Body of pancreas (tissue), 4 donors: ENCODE data around the gene SPG21.

Experiments used
- POLR2A ChIP-seq, 3 donors: fragments of 450-650 bp; IDR thresholded peaks; one replicate each; pipeline ENCODE4 v1.6.1; 2016; ENCODE audit warnings: antibody characterized with exemption in 3 of 3, mild to moderate bottlenecking in 2 of 3
- TF ChIP-seq, protein P1 (sequence below), 7 experiments: fragments of 450-650 bp in 4 of 7; fragments of 200-600 bp in 3 of 7; sonication (generic) in 3 of 7; IDR thresholded peaks; one replicate each; pipeline ENCODE4 v1.5.1; 2016 to 2019; ENCODE audit warnings: antibody characterized with exemption in 7 of 7

DNA sequence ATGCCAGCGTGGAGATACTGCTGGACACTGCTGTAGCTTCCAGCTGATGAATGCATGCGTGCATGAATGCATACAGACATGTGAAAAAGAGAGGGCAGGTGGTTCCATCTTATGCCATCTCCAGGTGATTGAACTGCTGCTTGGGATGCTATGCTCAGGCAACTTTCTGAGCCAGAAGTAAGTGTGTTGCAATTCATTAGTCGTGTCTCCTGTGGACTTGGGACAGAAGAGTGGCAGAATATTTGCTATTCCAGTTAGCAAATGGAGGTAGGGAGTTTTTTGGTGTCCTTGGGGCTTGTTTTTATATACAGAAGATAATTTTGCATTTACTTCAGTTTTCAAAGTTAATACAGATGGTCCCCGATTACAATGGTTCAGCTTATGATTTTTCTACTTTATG, 44.8 kb downstream of the SPG21 start:
- TF ChIP-seq, protein P1, sequence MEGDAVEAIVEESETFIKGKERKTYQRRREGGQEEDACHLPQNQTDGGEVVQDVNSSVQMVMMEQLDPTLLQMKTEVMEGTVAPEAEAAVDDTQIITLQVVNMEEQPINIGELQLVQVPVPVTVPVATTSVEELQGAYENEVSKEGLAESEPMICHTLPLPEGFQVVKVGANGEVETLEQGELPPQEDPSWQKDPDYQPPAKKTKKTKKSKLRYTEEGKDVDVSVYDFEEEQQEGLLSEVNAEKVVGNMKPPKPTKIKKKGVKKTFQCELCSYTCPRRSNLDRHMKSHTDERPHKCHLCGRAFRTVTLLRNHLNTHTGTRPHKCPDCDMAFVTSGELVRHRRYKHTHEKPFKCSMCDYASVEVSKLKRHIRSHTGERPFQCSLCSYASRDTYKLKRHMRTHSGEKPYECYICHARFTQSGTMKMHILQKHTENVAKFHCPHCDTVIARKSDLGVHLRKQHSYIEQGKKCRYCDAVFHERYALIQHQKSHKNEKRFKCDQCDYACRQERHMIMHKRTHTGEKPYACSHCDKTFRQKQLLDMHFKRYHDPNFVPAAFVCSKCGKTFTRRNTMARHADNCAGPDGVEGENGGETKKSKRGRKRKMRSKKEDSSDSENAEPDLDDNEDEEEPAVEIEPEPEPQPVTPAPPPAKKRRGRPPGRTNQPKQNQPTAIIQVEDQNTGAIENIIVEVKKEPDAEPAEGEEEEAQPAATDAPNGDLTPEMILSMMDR (IDR thresholded peaks at IDR 0.05): no peak
- no peak for TF ChIP-seq POLR2A (IDR thresholded peaks at IDR 0.05)
